ENCODE measurements around the gene CSTA. TPM values are rescaled to one million over a fixed set of nuclear protein-coding genes. Genes with fewer than 3 reads are reported as not detected.

The CSTA gene
- polyA plus RNA-seq, 1 donor from 2014 or later, result not detected

DNA sequence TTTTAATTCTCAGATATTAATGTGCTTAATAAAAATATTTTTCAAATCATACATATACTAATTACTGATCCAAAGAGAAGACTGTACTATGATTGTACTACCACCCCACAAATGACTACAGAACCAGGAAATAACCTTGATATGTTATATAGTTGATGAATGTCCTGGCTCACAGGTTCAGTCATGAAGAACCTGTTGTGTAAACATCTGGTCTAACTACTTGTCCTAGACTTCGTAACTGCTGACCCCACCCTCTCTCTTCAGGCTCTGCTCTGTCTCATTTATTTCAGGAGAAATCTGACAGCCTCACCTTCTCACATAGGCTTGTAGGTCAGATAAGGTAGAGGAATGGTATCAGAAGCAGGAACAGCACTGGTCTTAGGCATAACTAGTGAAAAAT is 14.7 kb upstream of the CSTA start:
- Histone ChIP-seq H3K4me3 (ENCODE audit: low read length) (no peak overlapping the region), H3K4me2 (ENCODE audit: low read length) (no peak overlapping the region), H2AFZ (ENCODE audit: low read depth, low read length) (no peak overlapping the region), H3F3A (ENCODE audit: insufficient read depth, low read length, poor library complexity, severe bottlenecking) (no peaks in the 10 kb centered on the region), H3K27me3 (ENCODE audit: insufficient read depth, low read depth, low read length) (no peaks in the 10 kb centered on the region), H4K20me1 (ENCODE audit: insufficient read depth) (no peaks in the 10 kb centered on the region), H3K9ac (ENCODE audit: low read length) (no peak overlapping the region), H3K36me3 (ENCODE audit: insufficient read depth, low read length) (no peaks in the 10 kb centered on the region), H3K79me2 (replicated peaks; ENCODE audit: insufficient read depth, low read length) (no peaks in the 10 kb centered on the region), H3K9me3 (ENCODE audit: low read length) (no peaks in the 10 kb centered on the region), H3K9me2 (ENCODE audit: insufficient read depth, low read length) (no peaks in the 10 kb centered on the region), H3K27ac (ENCODE audit: low read length) (no peak overlapping the region)
- no peak for TF ChIP-seq TAF1 (IDR thresholded peaks at IDR 0.05; ENCODE audit: low read depth)
- TF ChIP-seq RAD21 (conservative IDR thresholded peaks at IDR 0.05), result no peak
- no peak for TF ChIP-seq EZH2 (IDR thresholded peaks at IDR 0.05; ENCODE audit: borderline replicate concordance, insufficient read depth, low read length, poor library complexity, severe bottlenecking)
- TF ChIP-seq SMC3 (conservative IDR thresholded peaks at IDR 0.05; ENCODE audit: poor library complexity), result no peak
- no peak for TF ChIP-seq POLR2AphosphoS5 (IDR thresholded peaks at IDR 0.05)
- TF ChIP-seq, protein P1, sequence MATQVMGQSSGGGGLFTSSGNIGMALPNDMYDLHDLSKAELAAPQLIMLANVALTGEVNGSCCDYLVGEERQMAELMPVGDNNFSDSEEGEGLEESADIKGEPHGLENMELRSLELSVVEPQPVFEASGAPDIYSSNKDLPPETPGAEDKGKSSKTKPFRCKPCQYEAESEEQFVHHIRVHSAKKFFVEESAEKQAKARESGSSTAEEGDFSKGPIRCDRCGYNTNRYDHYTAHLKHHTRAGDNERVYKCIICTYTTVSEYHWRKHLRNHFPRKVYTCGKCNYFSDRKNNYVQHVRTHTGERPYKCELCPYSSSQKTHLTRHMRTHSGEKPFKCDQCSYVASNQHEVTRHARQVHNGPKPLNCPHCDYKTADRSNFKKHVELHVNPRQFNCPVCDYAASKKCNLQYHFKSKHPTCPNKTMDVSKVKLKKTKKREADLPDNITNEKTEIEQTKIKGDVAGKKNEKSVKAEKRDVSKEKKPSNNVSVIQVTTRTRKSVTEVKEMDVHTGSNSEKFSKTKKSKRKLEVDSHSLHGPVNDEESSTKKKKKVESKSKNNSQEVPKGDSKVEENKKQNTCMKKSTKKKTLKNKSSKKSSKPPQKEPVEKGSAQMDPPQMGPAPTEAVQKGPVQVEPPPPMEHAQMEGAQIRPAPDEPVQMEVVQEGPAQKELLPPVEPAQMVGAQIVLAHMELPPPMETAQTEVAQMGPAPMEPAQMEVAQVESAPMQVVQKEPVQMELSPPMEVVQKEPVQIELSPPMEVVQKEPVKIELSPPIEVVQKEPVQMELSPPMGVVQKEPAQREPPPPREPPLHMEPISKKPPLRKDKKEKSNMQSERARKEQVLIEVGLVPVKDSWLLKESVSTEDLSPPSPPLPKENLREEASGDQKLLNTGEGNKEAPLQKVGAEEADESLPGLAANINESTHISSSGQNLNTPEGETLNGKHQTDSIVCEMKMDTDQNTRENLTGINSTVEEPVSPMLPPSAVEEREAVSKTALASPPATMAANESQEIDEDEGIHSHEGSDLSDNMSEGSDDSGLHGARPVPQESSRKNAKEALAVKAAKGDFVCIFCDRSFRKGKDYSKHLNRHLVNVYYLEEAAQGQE (IDR thresholded peaks at IDR 0.05; ENCODE audit: borderline replicate concordance), result no peak

GRCh38 chr3:122312826-122313225 is 12.2 kb upstream of the CSTA start:
- TF ChIP-seq, protein P1 (IDR thresholded peaks at IDR 0.05; ENCODE audit: borderline replicate concordance), result no peak
- TF ChIP-seq EP300 (conservative IDR thresholded peaks at IDR 0.05; ENCODE audit: poor library complexity, severe bottlenecking), result no peak
- no peak for TF ChIP-seq SMC3 (conservative IDR thresholded peaks at IDR 0.05; ENCODE audit: poor library complexity)
- TF ChIP-seq RAD21 (conservative IDR thresholded peaks at IDR 0.05), result no peak
- no peak for TF ChIP-seq EZH2 (IDR thresholded peaks at IDR 0.05; ENCODE audit: borderline replicate concordance, insufficient read depth, low read length, poor library complexity, severe bottlenecking)
- no peak for TF ChIP-seq MXI1 (conservative IDR thresholded peaks at IDR 0.05; ENCODE audit: poor library complexity, severe bottlenecking)
- Histone ChIP-seq H3K27me3 (ENCODE audit: insufficient read depth, low read depth, low read length) (no peaks in the 10 kb centered on the region), H3K9me2 (ENCODE audit: insufficient read depth, low read length) (no peaks in the 10 kb centered on the region), H3K79me2 (replicated peaks; ENCODE audit: insufficient read depth, low read length) (no peaks in the 10 kb centered on the region), H2AFZ (ENCODE audit: low read depth, low read length) (no peak overlapping the region), H3F3A (ENCODE audit: insufficient read depth, low read length, poor library complexity, severe bottlenecking) (no peaks in the 10 kb centered on the region), H3K9ac (ENCODE audit: low read length) (no peak overlapping the region), H3K27ac (ENCODE audit: low read length) (no peak overlapping the region), H3K9me3 (ENCODE audit: low read length) (no peaks in the 10 kb centered on the region), H3K4me3 (ENCODE audit: low read length) (no peak overlapping the region), H4K20me1 (ENCODE audit: insufficient read depth) (no peaks in the 10 kb centered on the region), H3K36me3 (ENCODE audit: insufficient read depth, low read length) (no peaks in the 10 kb centered on the region), H3K4me2 (ENCODE audit: low read length) (no peak overlapping the region)
